ENCODE measurements around the gene MAN1B1. TPM values are rescaled to one million over a fixed set of nuclear protein-coding genes. Genes with fewer than 3 reads are reported as not detected.
A peak's percentile ranks its signal among the peaks of the same experiment; 100 is the strongest.

Gene MAN1B1
- total RNA-seq, 2 donors from 2014 or later, result 62.0 to 62.3 TPM

DNA sequence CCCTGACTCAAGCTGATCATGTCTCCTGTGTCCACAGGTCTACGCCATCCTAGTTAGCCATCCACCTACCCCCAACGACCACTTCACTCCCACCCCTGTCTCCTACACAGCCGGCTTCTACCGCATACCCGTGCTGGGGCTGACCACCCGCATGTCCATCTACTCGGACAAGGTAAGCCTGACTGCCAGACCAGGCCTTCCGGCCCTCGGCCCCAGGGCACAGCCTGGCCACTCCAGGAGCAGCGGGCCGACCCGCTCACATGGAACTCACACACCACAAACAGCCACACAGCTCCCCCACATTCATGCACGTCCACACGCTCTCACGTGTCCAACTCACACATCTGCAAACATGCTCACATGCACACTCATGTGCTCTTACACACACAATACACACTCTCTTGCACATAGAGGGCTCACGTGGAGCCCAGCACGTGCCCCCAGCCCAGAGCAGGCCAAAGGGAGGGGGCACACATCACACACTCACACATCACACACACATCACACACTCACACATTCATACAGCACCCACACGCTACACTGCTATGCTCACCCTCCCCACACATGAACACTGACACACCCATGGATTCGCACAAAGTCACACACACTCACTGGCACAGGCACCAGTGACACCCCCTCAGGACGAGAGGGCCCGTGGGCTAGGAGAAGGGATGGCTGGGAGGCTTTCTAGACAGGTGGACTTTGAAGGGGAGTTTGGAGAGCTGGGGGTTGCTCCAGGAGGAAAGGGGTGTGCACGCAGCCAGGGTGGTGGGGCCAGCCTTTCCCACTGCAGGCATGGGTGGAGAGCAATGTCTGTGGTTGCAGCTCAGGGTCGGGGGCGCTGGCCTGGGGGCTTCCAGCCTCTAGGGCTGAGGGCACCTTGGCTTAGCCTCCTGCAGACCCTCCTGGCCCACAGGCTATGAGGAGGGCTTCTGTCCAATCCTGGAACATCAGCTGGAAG is 55.5 kb downstream of the MAN1B1 start:
- Mint-ChIP-seq H3K4me1 (peaks cover 4% of the 10 kb centered on the region), H3K27me3 (peaks cover 53% of the 10 kb centered on the region), H3K36me3 (ENCODE audit: low read depth) (peaks cover 6% of the 10 kb centered on the region), H3K4me3 (peak overlapping the region; percentile 45), H3K27ac (no peak overlapping the region)
- H3K9me3 ChIP-seq (ENCODE audit: control insufficient read depth, low read length, poor library complexity, severe bottlenecking), result peaks cover 2% of the 10 kb centered on the region
- DNase-seq (no peak), ATAC-seq (no peak)

DNA sequence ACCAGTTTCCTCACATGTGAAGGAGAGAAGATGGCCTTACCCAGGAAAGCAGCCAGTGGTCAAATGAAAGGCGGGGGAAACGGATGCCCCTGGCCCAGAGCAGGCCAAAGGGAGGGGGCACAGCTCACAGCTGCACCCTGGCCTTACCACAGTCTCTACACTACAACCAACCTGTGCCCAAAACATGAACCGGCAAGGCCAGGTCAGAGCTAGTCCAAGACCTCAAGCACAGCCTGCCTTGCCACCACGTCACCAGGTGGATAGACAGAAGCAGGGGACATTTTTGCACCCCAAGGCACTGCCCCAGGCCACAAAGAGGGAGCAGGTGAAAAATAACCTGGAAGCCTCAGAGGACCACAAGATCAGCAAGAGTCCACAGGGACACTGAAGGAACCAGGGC is 56.7 kb downstream of the MAN1B1 start:
- peaks cover 47% of the 10 kb centered on the region for H3K27me3 Mint-ChIP-seq
- no peak for DNase-seq

GRCh38 chr9:137145731-137146526 is 59.1 kb downstream of the MAN1B1 start:
- H3K4me1 Mint-ChIP-seq, result peaks cover 4% of the 10 kb centered on the region
- DNase-seq (no peak), ATAC-seq (no peak)
- H3K4me3 Mint-ChIP-seq, result no peak overlapping the region
- H3K27ac Mint-ChIP-seq, result no peak overlapping the region
- H3K9me3 ChIP-seq (ENCODE audit: control insufficient read depth, low read length, poor library complexity, severe bottlenecking), result no peaks in the 10 kb centered on the region
- peaks cover 6% of the 10 kb centered on the region for H3K36me3 Mint-ChIP-seq (ENCODE audit: low read depth)
- H3K27me3 Mint-ChIP-seq, result peaks cover 31% of the 10 kb centered on the region

More for the DNA sequence above, 56.7 kb downstream of the MAN1B1 start:
- no peak for ATAC-seq
- peaks cover 6% of the 10 kb centered on the region for H3K36me3 Mint-ChIP-seq (ENCODE audit: low read depth)
- H3K27ac Mint-ChIP-seq, result no peak overlapping the region
- H3K4me1 Mint-ChIP-seq, result peaks cover 4% of the 10 kb centered on the region
- no peaks in the 10 kb centered on the region for H3K9me3 ChIP-seq (ENCODE audit: control insufficient read depth, low read length, poor library complexity, severe bottlenecking)
- H3K4me3 Mint-ChIP-seq, result no peak overlapping the region

DNA sequence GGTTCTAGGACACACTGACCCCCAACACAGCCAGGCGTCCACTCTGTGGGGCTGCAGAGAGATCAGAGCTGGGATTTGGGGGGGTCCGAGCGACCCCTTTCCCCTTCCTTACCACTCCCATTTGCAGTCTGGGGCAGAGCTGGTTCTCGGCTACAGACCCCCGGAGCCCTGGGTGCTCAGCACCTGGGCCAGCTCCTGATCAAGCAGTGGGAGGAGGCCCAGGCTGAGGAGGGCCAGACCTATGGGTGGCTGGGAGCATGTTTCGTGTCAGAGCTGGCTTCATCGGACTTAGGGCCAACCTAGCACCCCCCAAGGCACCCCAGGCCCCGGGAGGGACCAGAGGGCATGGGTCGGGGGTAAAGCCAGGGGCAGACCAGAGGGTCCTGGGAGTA is 59.7 kb downstream of the MAN1B1 start:
- H3K27me3 Mint-ChIP-seq, result peaks cover 29% of the 10 kb centered on the region
- no peak overlapping the region for H3K4me3 Mint-ChIP-seq
- no peaks in the 10 kb centered on the region for H3K9me3 ChIP-seq (ENCODE audit: control insufficient read depth, low read length, poor library complexity, severe bottlenecking)
- H3K27ac Mint-ChIP-seq, result no peak overlapping the region
- H3K36me3 Mint-ChIP-seq (ENCODE audit: low read depth), result peaks cover 6% of the 10 kb centered on the region
- DNase-seq, result no peak
- H3K4me1 Mint-ChIP-seq, result peaks cover 4% of the 10 kb centered on the region
- ATAC-seq, result no peak

DNA sequence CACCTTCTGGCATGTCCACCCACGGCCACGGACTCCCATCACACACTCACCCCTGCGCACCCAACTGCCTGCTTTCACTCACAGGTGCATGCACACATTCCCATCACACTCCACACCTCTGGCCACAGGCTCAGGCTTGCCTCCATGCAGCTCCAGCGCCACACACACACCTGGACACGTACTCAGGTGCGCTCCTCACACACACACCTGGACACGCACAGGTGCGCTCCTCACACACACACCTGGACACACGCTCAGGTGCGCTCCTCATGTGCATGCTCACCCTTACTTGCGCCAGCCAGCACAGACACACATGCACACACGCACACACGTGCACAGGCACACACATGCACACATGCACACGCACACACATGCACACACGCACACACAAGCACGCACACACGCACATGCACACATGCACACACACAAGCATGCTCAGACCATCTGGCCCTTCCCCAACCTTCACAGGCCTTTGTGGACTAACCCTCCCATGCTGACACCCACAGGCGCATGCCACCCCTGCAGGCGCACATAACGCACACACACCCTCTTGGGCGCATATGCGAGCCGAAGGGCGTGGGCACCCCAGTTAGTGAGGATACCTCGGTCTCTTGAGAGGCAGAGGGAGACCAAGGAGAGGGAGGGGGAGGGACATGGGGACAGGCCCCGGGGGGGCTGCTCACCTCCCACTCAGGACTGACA is 60.5 kb downstream of the MAN1B1 start:
- peaks cover 2% of the 10 kb centered on the region for H3K36me3 Mint-ChIP-seq (ENCODE audit: low read depth)
- no peak for DNase-seq
- ATAC-seq, result no peak
- H3K27me3 Mint-ChIP-seq, result peaks cover 22% of the 10 kb centered on the region
- H3K4me1 Mint-ChIP-seq, result peaks cover 2% of the 10 kb centered on the region
- H3K27ac Mint-ChIP-seq, result no peak overlapping the region
- H3K4me3 Mint-ChIP-seq, result no peak overlapping the region
- H3K9me3 ChIP-seq (ENCODE audit: control insufficient read depth, low read length, poor library complexity, severe bottlenecking), result no peaks in the 10 kb centered on the region

- no peaks in the 10 kb centered on the region for H3K9me3 ChIP-seq (ENCODE audit: control insufficient read depth, low read length, poor library complexity, severe bottlenecking)
- ATAC-seq, result no peak
- Mint-ChIP-seq H3K36me3 (ENCODE audit: low read depth) (no peaks in the 10 kb centered on the region), H3K4me1 (no peaks in the 10 kb centered on the region), H3K27me3 (peaks cover 17% of the 10 kb centered on the region), H3K27ac (no peak overlapping the region), H3K4me3 (no peak overlapping the region)
- no peak for DNase-seq
Measured at GRCh38 chr9:137147793-137148160, 61.0 kb downstream of the MAN1B1 start.

DNA sequence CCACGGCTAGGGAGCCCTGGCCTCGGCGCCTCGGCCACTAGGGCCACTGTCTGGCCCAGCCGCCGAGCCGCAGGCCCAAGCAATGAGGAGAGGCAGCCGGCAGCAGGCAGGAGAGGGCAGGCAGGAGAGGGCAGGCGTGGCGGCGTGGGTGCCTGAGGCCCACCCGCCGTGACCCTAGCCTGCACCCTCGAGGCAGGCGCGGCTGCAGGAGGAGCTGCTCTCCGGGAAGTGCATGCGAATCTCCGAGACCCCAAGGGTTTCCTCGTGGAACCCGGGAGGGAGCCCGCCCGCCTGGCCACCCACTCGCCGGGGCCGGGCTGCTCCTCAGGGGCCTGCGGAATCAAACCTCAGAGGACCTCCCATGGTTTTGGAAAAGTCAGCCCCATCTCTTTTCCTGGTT is 61.5 kb downstream of the MAN1B1 start:
- ATAC-seq (no peak), DNase-seq (no peak)
- no peaks in the 10 kb centered on the region for H3K9me3 ChIP-seq (ENCODE audit: control insufficient read depth, low read length, poor library complexity, severe bottlenecking)
- Mint-ChIP-seq H3K4me3 (no peak overlapping the region), H3K27me3 (peaks cover 15% of the 10 kb centered on the region), H3K36me3 (ENCODE audit: low read depth) (no peaks in the 10 kb centered on the region), H3K4me1 (no peaks in the 10 kb centered on the region), H3K27ac (no peak overlapping the region)

- Mint-ChIP-seq H3K27me3 (peaks cover 11% of the 10 kb centered on the region), H3K27ac (no peak overlapping the region), H3K4me1 (no peaks in the 10 kb centered on the region), H3K36me3 (ENCODE audit: low read depth) (no peaks in the 10 kb centered on the region), H3K4me3 (no peak overlapping the region)
- ATAC-seq (no peak), DNase-seq (no peak)
- no peaks in the 10 kb centered on the region for H3K9me3 ChIP-seq (ENCODE audit: control insufficient read depth, low read length, poor library complexity, severe bottlenecking)
Measured at GRCh38 chr9:137148661-137149060, 61.9 kb downstream of the MAN1B1 start.

DNA sequence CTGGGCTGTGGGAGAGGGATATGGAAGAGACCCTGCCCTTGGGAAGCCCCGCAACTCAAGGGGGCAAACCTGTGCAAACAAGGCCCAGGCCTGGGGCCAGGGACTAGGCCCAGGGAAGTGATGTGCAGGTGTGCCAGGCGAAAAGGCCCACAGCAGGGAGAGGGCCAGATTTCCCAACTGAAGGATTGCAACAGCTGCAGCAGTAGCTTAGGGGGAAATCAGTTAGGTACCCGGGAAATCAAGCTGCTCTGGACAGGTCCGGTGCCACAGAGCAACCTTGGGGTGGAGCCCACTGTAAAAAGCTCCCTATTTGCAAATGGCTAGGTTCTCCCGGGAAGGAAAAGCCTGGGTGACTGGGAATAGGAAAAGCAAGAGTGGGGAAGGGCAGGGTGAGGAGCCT is 62.6 kb downstream of the MAN1B1 start:
- Mint-ChIP-seq H3K4me1 (no peaks in the 10 kb centered on the region), H3K27ac (no peak overlapping the region), H3K4me3 (no peak overlapping the region), H3K27me3 (peaks cover 5% of the 10 kb centered on the region), H3K36me3 (ENCODE audit: low read depth) (no peaks in the 10 kb centered on the region)
- no peaks in the 10 kb centered on the region for H3K9me3 ChIP-seq (ENCODE audit: control insufficient read depth, low read length, poor library complexity, severe bottlenecking)
- no peak for ATAC-seq
- no peak for DNase-seq

DNA sequence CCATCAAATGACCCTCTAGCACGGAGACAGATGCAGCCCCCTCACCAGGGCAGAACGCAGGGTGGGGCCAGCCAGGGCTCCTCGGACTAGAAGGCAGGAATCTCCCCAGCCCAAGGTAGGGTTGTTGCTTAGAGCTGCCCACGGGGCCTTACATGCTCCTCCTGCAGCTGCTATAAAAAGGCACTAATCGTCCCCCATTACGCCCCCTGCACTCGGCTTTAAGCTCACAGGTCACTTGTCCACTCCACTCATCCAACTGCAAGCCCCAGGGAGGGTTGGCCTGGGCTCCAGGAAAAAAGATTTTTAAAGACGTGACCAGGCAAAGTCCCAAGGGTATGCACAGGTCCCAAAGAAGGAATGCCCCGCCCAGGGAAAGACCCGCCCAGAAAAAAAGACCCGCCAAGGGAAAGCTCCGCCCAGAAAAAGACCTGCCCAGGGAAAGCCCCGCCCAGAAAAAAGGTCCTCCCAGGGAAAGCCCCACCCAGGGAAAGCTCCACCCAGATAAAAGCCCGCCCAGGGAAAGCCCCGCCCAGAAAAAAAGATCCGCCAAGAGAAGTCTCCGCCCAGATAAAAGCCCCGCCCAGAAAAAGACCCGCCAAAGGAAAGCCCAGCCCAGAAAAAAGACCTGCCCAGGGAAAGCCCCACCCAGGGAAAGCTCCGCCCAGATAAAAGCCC is 63.3 kb downstream of the MAN1B1 start:
- Mint-ChIP-seq H3K27me3 (peaks cover 11% of the 10 kb centered on the region), H3K4me1 (no peaks in the 10 kb centered on the region), H3K4me3 (no peak overlapping the region), H3K36me3 (ENCODE audit: low read depth) (no peaks in the 10 kb centered on the region), H3K27ac (no peak overlapping the region)
- ATAC-seq (no peak), DNase-seq (no peak)
- no peaks in the 10 kb centered on the region for H3K9me3 ChIP-seq (ENCODE audit: control insufficient read depth, low read length, poor library complexity, severe bottlenecking)

- no peak overlapping the region for H3K4me3 Mint-ChIP-seq
- H3K27me3 Mint-ChIP-seq, result peaks cover 19% of the 10 kb centered on the region
- no peaks in the 10 kb centered on the region for H3K36me3 Mint-ChIP-seq (ENCODE audit: low read depth)
- peak overlapping the region; percentile 67 for H3K27ac Mint-ChIP-seq
- H3K9me3 ChIP-seq (ENCODE audit: control insufficient read depth, low read length, poor library complexity, severe bottlenecking), result no peaks in the 10 kb centered on the region
- no peaks in the 10 kb centered on the region for H3K4me1 Mint-ChIP-seq
- ATAC-seq (peak; percentile 37), DNase-seq (no peak)
Measured at GRCh38 chr9:137150617-137151457, 64.1 kb downstream of the MAN1B1 start.

DNA sequence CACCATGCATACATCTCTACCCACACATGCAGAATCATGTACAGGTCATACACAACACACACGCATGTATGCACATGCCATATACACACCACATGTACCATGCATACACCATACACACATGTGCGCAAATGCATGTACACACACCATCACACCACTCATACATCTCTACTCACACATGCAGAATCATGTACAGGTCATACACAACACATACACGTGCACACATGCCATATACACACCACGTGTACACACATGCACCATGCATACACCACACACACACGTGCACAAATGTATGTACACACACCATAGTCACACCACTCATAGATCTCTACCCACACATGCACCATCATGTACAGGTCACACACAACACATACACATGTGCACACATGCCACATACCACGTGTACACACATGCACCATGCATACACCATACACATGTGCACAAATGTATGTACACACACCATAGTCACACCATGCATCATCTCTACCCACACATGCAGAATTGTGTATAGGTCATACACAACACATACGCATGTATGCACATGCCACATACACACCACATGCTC is 66.1 kb downstream of the MAN1B1 start:
- ATAC-seq (no peak), DNase-seq (no peak)
- peaks cover 22% of the 10 kb centered on the region for H3K27me3 Mint-ChIP-seq
- H3K4me3 Mint-ChIP-seq, result no peak overlapping the region
- no peaks in the 10 kb centered on the region for H3K9me3 ChIP-seq (ENCODE audit: control insufficient read depth, low read length, poor library complexity, severe bottlenecking)
- peaks cover 4% of the 10 kb centered on the region for H3K4me1 Mint-ChIP-seq
- H3K36me3 Mint-ChIP-seq (ENCODE audit: low read depth), result no peaks in the 10 kb centered on the region
- H3K27ac Mint-ChIP-seq, result no peak overlapping the region
